ENCODE results near the gene REM2.
A peak's percentile ranks its signal among the peaks of the same experiment; 100 is the strongest.
"Not testable (repeated sequence)": the region's sequence is repeated elsewhere in the genome, so short reads cannot be mapped to it uniquely, and the experiment has no call there.

REM2 gene

DNA sequence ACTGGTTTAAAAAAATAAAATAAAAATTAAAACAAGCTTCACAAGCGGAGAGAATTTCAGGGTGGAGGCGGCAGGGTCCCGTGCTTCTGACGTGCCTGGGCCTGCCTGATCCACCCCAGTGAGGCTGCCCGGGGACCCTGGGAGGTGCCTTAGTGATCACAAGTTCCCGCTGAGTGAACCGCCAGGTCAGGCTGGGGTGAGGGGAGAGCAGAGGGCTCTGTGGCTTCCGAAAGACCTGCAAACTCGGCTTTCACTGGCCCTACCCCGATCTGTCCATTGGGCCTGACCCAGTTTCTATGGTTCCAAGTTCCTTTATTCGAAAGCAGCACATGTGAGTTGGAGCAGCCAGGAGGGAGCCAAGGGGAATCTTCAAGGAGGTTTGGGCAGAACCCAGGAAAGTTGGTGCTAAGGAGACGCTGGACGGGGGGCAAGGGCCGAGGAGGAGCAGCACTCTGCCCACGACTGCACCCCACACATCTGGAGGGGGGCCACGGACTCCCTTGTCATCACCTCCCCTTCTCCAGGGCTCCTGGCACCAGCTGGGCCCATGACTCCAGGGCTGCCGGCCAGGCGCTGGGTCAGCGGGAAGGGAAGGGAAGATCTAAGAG is 33.7 kb upstream of the REM2 start:
- DNase-seq, result no peak

DNA sequence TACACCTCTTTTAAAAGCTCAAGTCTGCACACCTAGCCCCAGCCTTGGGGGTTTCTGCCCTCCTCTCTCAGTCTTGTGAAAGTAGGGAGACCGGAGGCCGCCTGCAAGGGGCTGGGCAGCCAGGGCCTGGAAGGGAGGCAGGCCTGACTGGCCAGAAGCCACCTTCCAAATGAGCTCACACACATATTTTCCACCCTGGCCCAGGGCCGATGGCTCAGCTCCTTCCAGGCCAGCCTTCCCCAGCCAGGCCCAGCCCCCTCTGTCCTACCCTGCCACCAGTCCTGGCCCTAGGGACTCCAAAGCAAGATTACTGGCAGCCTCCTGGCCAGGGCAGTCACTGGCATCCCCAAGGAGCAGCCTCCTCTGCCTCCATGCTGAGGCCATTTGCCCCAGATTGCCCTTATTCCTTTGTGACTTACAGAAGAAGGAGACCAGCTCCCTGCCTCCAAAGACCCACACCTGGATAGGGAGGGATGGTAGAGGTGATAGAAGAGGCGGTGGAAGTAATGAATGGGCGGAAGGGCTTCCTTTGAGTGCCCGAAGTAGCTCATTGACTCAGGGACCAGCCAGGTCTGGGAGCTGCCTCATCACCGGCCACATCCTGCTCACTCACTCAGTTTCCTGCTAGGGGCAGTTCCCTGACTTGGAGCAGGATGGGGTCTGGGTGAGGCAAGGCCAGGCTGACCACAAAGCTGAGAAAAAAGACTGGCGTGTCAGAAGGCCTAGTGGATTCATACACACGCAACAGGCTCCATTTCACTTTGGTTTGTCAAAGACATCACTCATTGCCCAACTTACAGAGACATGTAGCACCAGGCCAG is 31.9 kb upstream of the REM2 start:
- no peak for DNase-seq

DNA sequence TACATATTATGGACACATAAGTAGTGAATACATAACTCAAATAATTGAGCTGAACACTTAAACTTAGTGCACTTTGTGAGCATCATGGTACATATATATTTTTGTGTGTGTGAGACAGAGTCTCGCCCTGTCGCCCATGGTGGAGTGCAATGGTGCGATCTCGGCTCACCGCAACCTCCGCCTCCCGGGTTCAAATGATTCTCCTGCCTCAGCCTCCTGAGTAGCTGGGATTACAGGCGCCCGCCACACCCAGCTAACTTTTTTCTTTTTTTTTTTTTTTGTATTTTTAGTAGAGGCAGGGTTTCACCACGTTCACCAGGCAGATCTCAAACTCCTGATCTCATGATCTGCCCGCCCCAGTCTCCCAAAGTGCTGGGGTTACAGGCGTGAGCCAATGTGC is 30.8 kb upstream of the REM2 start:
- DNase-seq, result not testable (repeated sequence)

DNA sequence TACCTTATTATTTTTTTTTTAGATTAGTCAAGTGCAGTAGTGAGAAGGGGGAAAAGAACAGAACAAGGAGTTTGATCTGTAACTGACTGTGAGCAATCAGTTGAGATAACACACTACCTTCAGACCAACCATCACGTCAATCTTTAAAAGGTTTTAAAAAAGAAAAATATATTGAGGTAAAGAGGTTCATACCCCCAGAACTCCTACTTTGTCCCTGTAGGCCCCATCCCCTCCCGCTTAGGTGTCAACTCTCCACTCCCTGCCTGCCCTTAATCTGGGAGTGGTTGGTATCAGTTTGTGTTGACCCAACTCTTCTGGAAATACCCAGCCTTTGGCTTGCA is 30.5 kb upstream of the REM2 start:
- DNase-seq, result no peak

DNA sequence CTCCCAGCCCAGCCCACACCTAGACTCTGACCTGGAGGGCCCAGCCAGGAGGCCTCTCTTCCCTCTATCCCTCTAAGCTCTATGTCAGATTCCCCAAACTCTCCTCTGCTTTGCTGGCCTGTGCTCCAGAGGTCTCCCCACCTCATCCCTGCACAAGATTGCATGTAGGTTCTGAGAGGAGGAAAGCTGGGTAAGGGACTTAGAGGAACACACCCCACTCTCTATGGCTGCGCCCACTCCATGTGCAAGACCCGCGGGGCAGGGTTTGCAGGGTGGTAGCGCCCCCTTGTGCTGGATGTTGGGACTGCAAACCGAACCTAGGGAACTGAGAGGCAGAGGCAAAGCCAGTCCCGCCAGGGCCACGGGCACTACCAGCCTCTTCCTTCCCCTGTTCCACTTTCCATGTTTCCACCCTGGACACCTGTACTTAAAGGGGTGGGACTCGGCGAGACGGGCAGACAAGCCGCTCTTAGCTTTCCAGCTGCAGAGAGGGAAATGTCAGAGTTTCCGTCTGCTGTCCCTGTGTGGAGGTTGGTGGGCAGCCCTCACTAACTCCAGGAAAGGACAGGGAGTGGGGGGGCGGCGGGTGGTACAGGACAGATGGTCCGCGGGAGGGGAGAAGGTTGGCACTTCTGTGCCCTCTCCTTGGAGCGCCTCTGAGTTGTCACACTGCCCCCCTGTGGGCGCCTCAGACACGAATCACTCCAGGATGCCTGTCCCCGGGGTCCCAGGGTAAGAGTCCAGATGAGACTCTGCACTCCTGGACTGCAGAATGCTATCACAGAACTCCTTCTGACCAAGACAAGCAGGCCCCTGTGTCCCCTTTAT is 29.9 kb upstream of the REM2 start:
- DNase-seq, result peak; percentile 85

DNA sequence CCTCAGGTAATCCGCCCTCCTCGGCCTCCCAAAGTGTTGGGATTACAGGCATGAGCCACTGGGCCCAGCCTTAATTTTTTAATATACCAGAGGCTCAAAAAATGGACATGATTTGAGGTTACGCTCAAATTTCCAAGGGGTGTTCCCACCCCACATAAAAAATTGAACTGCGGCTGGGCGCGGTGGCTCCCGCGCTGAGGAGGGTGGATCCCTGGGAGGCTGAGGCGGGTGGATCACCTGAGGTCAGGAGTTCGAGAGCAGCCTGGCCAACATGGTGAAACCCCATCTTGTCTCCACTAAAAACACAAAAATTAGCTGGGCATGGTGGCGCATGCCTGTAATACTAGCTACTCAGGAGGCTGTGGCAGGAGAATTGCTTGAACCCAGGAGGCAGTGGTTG is 28.7 kb upstream of the REM2 start:
- DNase-seq, result not testable (repeated sequence)

DNA sequence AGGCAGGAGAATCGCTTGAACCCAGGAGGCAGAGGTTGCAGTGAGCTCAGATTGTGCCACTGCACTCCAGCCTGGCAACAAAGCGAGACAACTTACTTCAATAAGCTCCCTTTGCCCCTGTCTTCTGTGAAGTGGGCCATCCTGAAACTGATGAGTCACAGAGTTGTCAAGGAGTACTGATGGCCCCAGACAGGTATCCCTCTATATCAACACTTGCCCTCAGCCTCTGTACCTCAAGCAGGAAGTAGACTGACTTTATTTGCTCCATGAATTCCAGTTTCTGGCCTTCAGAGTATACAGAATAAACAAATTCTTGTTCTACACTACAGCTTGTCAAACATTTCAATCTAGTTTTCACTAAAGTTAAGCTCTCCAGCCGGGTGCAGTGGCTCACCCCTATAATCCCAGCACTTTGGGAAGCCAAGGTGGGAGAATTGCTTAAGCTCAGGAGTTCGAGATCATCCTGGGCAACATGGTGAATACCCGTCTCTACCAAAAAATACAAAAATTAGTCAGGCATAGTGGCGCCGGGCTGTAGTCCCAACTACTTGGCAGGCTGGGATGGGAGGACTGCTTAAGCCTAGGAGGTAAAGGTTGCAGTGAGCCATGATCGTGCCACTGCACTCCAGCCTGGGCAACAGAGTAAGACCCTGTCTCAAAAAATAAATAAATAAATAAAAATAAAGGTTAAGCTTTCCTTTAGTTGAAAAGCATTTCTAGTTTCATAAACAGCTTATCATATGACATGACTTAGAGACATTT is 27.9 kb upstream of the REM2 start:
- no peak for DNase-seq

DNA sequence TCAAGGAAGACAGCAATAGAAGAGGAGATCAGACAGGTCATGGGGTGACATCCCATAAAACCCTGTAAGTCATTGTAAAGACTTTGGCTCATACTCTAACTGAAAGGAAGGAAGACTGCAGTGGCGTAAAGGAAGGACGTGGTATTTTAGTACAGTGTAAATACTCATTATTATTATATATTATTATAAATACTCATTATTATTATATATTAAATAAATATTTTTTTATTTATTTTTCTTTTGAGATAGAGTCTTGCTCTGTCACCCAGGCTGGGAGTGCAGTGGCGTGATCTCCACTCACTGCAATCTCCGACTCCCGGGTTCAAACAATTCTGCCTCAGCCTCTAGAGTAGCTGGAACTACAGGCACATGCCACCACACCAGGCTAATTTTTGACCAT is 26.6 kb upstream of the REM2 start:
- DNase-seq, result no peak

DNA sequence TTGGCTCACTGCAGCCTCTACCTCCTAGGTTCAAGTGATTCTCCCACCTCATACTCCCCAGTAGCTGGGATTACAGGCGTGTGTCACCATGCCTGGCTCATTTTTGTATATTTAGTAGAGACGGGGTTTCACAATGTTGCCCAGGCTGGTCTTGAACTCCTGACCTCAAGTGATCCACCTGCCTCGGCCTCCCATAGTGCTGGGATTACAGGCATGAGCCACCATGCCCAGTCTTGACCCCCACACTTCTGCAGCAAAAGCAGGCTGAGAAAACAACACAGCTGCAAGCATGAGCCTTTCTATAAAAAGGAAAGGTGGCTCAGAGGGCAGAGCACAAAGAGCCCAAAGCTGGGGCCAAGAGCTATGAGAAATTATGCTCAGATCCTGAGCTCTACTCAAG is 22.6 kb upstream of the REM2 start:
- not testable (repeated sequence) for DNase-seq

DNA sequence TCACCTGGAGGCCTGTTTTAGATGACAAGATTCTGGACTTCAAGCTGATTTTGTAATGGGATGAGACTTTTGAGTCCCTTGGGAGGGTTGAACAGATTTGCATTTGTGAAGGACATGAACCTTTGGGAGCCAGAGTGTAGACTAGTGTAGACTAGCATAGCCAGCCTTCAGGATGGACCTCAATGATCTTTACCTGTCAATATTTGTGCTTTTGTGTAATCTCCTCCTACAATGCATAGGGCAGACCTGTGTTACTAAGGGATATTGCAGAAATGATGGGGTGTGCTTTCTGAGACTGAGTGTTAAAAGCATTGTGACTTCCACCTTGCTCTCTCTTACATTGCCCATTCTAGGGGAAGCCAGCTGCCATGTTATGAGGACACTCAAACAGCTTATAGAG is 21.4 kb upstream of the REM2 start:
- DNase-seq, result no peak

DNA sequence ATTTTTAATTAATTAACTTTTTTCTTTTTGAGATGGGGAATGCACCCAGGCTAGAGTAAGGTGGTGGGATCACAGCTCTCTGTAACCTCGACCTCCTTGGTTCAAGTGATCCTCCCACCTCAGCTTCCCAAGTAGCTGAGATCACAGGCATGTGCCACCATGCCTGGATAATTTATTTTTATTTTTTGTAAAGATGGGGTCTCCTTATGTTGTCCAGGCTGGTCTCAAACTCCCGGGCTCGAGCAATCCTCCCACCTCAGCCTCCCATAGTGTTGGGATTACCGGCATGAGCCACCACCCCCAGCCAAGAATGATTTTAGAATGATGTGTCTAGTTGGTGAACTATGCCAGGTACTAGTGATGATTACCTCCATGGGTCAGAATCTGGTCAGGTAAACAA is 18.0 kb upstream of the REM2 start:
- no peak for DNase-seq

DNA sequence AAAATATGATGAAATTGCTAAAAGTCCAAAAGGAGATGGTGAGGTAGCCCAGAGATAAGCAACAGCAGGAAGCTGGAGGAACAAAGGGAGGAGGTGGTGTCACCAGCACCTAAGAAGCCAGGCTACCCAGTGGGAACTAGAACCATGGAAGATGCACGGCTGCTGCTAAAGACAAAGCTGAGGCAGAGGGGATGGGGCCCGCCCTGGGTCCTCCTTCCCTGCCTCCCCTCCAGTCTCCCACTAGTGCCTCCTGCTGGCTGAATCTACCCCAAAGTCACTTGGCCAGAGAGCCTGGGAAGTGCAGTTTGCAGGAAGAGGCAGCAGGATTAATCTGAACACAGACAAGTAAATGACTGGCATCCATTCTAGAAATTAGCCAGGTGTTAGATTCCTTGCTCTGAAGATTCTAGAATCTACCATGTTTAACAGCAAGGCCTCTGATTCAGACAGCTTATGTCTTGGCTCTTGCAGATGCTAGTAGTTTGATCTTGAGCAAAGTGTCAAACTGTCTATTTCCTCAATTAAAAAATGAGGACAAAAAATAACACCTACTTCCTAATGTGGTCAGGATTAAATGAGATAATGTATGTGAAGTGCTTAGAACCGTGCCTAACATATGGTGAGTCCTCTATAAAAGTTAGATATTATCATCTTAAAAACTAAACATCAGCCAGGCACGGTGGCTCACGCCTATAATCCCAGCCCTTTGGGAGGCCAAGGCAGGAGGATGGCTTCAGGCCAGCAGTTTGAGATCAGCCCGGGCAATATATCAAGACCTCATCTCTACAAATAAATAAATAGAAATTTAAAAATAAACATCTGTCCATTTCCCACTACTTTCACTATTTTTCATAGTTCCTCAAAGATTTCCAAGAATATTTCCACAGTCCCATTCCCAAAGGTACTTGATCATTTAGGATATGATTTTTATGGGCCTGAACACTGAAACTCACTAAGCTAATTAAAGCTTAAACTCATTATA is 17.3 kb upstream of the REM2 start:
- DNase-seq, result no peak

DNA sequence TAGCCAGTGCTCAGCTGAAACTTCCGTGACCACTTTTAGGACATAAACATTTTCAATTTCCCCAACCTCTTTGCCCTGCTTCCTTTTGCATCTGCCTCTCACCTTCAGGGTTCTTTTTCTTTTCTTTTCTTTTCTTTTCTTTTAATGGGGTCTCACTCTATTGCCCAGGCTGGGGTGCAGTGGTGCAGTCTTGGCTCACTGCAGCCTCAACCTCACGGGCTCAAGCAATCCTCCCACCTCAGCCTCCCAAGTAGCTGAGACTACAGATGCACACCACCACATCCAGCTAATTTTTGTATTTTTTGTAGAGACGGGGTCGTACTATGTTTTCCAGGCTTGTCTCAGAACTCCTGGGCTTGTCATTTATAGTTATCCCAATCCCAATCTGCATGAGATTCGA is 16.1 kb upstream of the REM2 start:
- no peak for DNase-seq

DNA sequence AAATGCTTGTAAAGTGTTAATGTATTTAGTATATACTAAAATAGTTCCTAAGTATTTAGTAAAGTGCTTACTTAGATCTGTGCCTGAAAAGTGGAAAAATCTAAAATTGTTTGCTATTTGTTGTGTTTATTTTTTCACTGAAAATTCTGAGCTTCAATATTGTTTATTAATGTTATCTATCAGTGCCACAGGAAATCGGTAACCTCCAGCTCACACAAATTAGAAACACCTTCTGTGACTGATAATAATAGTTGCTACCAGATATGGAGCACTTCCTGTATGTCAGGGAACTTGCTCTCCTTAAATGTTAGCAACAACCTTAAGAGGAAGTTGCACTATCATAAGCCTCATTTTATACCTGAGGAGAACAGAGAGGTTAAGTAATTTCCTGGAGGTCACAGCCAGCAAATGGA is 12.2 kb upstream of the REM2 start:
- DNase-seq, result no peak

DNA sequence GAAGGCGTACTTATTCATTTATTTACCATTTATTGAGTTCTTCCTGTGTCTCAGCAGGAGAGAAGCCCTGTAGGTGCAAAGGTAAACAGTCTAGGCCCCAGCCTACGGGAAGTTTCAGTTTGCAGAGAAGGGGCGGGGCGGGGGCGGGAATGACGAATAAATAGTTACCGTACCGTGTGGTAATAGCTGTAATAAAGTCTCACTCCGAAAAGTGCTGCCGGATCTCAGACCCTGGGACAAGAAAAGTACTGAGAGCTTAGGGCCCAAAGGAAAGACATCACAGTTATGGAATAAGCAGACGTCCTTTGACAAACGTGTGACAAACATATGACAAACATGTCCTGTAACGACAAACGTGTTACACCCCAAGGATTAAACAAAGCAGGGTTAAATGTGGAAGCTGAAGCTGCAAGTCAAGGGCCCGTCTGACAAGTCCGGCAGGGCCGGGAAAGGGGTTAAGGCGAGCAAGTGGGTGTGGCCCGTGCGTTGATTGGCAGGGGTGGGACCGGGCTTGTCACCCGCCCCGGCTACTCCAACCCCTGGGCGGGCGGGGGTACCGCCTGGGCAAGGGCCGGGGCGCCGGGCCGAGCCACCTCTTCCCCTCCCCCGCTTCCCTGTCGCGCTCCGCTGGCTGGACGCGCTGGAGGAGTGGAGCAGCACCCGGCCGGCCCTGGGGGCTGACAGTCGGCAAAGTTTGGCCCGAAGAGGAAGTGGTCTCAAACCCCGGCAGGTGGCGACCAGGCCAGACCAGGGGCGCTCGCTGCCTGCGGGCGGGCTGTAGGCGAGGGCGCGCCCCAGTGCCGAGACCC is 11.6 kb upstream of the REM2 start, which contains the start of gene LRP10:
TSS of gene LRP10 (plus strand) at position 517 of the 809 bp plus-strand sequence. CDS start 564 bp downstream, outside the sequence.
- DNase-seq, result peak; percentile 89

DNA sequence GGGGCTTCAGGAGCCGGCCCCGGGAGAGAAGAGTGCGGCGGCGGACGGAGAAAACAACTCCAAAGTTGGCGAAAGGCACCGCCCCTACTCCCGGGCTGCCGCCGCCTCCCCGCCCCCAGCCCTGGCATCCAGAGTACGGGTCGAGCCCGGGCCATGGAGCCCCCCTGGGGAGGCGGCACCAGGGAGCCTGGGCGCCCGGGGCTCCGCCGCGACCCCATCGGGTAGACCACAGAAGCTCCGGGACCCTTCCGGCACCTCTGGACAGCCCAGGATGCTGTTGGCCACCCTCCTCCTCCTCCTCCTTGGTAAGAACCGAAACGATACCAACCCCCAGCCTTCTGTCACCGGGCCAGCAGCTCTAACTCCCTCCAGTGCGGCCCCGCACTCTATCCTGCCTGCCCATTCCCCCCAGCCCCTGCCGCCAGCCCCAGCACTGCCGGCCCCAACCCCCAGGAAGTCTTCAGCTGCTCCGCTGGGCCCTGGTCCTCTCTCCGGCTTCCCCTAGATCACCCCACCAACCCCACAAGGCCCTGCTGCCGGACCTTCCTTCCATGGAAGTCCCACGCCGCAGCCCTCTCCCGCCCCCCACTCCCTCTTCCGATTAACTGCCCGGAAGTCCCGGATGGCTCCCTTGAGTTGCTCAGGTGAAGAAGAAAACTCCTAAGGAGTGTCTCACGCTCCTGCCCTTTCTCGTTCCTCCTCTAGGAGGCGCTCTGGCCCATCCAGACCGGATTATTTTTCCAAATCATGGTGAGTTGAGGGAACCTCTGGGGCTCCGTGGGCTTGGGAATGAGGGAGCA is 10.8 kb upstream of the REM2 start:
- peak; percentile 77 for DNase-seq

DNA sequence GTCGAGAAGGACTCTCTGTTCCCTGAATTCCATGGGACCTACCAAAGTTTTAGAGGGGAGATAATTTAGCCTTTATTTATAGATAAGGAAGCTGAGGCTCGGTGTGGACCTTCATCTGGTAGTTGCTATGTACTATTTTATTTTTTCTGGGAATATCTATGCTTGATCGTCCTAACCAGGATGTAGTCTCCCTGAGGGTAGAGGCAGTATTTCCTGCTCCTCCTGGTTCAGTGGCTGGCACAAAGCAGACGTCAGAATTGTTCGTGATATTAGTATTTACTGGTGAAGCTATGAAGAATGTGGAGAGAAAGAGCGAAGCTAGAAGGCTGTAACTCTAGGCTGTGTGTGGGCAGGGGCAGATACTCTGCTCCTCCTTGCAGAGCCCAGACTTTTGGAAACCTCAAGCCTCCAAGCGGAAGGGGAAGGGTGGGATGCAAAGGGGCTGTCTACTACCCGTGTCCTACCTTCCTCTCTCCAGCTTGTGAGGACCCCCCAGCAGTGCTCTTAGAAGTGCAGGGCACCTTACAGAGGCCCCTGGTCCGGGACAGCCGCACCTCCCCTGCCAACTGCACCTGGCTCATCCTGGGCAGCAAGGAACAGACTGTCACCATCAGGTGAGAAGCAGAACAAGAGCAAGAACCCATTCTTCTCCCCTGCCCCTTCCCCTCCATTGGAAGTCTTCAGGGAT is 10.0 kb upstream of the REM2 start:
- DNase-seq, result no peak

DNA sequence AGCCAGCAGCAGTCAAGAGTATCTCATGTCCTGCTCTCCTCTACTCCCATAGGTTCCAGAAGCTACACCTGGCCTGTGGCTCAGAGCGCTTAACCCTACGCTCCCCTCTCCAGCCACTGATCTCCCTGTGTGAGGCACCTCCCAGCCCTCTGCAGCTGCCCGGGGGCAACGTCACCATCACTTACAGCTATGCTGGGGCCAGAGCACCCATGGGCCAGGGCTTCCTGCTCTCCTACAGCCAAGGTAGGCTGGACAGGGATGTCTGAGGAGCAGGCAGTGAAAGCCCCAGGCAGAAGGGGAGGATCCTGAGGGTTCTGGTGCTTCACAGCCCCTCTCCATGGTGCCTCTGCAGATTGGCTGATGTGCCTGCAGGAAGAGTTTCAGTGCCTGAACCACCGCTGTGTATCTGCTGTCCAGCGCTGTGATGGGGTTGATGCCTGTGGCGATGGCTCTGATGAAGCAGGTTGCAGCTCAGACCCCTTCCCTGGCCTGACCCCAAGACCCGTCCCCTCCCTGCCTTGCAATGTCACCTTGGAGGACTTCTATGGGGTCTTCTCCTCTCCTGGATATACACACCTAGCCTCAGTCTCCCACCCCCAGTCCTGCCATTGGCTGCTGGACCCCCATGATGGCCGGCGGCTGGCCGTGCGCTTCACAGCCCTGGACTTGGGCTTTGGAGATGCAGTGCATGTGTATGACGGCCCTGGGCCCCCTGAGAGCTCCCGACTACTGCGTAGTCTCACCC is 7.8 kb upstream of the REM2 start:
- DNase-seq, result no peak

Measured in NCI-H2171 treated with DMSO at 0.1 percent for 48 hours (cell line).